Measurements from ENCODE around the gene ANKS3. TPM values are rescaled to one million over a fixed set of nuclear protein-coding genes. Genes with fewer than 3 reads are reported as not detected.

Gene ANKS3
- total and polyA plus RNA-seq, 2 donors (not counting 3 experiments of a cell fraction or from before 2014, with no cell fraction given), result 13.9 to 24.0 TPM

- no peak overlapping the region for H3K4me2 ChIP-seq (ENCODE audit: insufficient read depth, low read length)
- TF ChIP-seq POLR2A (IDR thresholded peaks at IDR 0.05; ENCODE audit: low read depth, low read length), result no peak
- no peak for TF ChIP-seq EZH2 (IDR thresholded peaks at IDR 0.05; ENCODE audit: borderline replicate concordance, low read depth, low read length, severe bottlenecking)
- TF ChIP-seq GATA2 (IDR thresholded peaks at IDR 0.05; ENCODE audit: insufficient read depth, insufficient read length, low read depth, low read length), result no peak
- TF ChIP-seq JUN (IDR thresholded peaks at IDR 0.05; ENCODE audit: borderline replicate concordance, insufficient read depth, insufficient read length, low read depth), result no peak
- no peak for TF ChIP-seq FOS (IDR thresholded peaks at IDR 0.05; ENCODE audit: borderline replicate concordance, insufficient read depth, low read length)
- TF ChIP-seq MYC (IDR thresholded peaks at IDR 0.05; ENCODE audit: low read depth, low read length), result no peak
- no peaks in the 10 kb centered on the region for H3K9me3 ChIP-seq (replicated peaks; ENCODE audit: control insufficient read depth, insufficient read depth, low read length)
- H4K20me1 ChIP-seq (replicated peaks; ENCODE audit: control insufficient read depth, extremely low read depth, insufficient read depth, low read length), result no peaks in the 10 kb centered on the region
- POLR2A ChIA-PET, result no interaction called here
- H3K4me1 ChIP-seq (ENCODE audit: control insufficient read depth, extremely low read depth, insufficient read depth, low read length), result peaks cover under 1% of the 10 kb centered on the region
- H2AFZ ChIP-seq (ENCODE audit: low read depth, low read length), result no peak overlapping the region
- H3K79me2 ChIP-seq (ENCODE audit: control insufficient read depth, insufficient read depth, low read length), result peaks cover 9% of the 10 kb centered on the region
- no peaks in the 10 kb centered on the region for H3K27me3 ChIP-seq (ENCODE audit: control insufficient read depth in 2 of 2, insufficient read depth in 2 of 2, low read length in 2 of 2)
- FAIRE-seq, result no peak
- no peak overlapping the region for H3K4me3 ChIP-seq (replicated peaks in 1 of 3; ENCODE audit: insufficient read depth in 1 of 3, low read depth in 1 of 3, low read length in 3 of 3)
- BruUV-seq (replicated peaks), result no TSS peak
- dilution Hi-C loops (cut with MboI; ENCODE audit: extremely low pct_ligation_motif_present, low sequenced_read_pairs), result no loop called here
- CTCF ChIA-PET, result interaction anchor here (0.9 kb wide), 1 partner anchor 80 kb away, joined by 3 read pairs; no protein-coding TSS in a partner anchor
- no peak overlapping the region for H3K27ac ChIP-seq (ENCODE audit: insufficient read depth, low read depth, low read length)
- no peak overlapping the region for H3K9ac ChIP-seq (replicated peaks; ENCODE audit: extremely low read depth, insufficient read depth, low read length)
- no peak for DNase-seq (ENCODE audit: low read depth, low spot score)
- H3K36me3 ChIP-seq (ENCODE audit: control insufficient read depth in 2 of 2, extremely low read depth in 1 of 2, insufficient read depth in 2 of 2, low read length in 2 of 2), result peaks cover under 1 to 23% of the 10 kb centered on the region in 2 experiments
- H3K9me1 ChIP-seq (replicated peaks; ENCODE audit: control insufficient read depth, extremely low read depth, insufficient read depth, low read length), result no peaks in the 10 kb centered on the region
- intact Hi-C loops (cut with micrococcal nuclease), result no loop called here
These were observed 4.2 kb downstream of the ANKS3 start for GRCh38 chr16:4729876-4730275.

DNA sequence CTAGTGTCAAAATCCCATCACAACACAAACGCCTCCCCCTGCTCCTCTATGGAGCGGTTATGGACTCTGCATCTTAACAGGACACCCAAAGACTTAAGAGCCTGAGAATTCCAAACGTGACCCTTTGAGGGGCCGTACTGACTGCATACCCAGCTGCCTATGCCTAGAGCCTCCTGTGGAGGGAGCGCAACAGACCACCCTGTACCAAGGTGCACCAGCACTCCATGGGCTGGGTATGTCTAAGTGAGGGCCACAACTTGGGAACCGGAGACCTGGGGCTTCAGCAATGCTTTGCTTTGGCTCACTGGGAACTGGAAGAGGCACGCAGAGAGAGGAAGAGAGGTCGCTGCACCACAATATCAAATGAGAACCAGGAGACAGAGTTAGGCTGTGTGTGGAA is 5.4 kb downstream of the ANKS3 start:
- BruUV-seq (replicated peaks), result no TSS peak
- Histone ChIP-seq H3K36me3 (ENCODE audit: control insufficient read depth in 2 of 2, extremely low read depth in 1 of 2, insufficient read depth in 2 of 2, low read length in 2 of 2) (peaks cover 6 to 27% of the 10 kb centered on the region in 2 experiments), H2AFZ (ENCODE audit: low read depth, low read length) (no peak overlapping the region), H3K9me3 (replicated peaks; ENCODE audit: control insufficient read depth, insufficient read depth, low read length) (no peaks in the 10 kb centered on the region), H3K9ac (replicated peaks; ENCODE audit: extremely low read depth, insufficient read depth, low read length) (no peak overlapping the region), H3K79me2 (ENCODE audit: control insufficient read depth, insufficient read depth, low read length) (peaks cover 7% of the 10 kb centered on the region), H3K9me1 (replicated peaks; ENCODE audit: control insufficient read depth, extremely low read depth, insufficient read depth, low read length) (no peaks in the 10 kb centered on the region), H3K4me3 (replicated peaks in 1 of 3; ENCODE audit: insufficient read depth in 1 of 3, low read depth in 1 of 3, low read length in 3 of 3) (no peak overlapping the region), H3K4me2 (ENCODE audit: insufficient read depth, low read length) (no peak overlapping the region), H3K27me3 (ENCODE audit: control insufficient read depth in 2 of 2, insufficient read depth in 2 of 2, low read length in 2 of 2) (no peaks in the 10 kb centered on the region), H4K20me1 (replicated peaks; ENCODE audit: control insufficient read depth, extremely low read depth, insufficient read depth, low read length) (no peaks in the 10 kb centered on the region), H3K27ac (ENCODE audit: insufficient read depth, low read depth, low read length) (no peak overlapping the region), H3K4me1 (ENCODE audit: control insufficient read depth, extremely low read depth, insufficient read depth, low read length) (no peaks in the 10 kb centered on the region)
- POLR2A ChIA-PET, result no interaction called here
- intact Hi-C loops (cut with micrococcal nuclease) (no loop called here), dilution Hi-C loops (cut with MboI; ENCODE audit: extremely low pct_ligation_motif_present, low sequenced_read_pairs) (no loop called here)
- TF ChIP-seq JUN (IDR thresholded peaks at IDR 0.05; ENCODE audit: borderline replicate concordance, insufficient read depth, insufficient read length, low read depth) (no peak), GATA2 (IDR thresholded peaks at IDR 0.05; ENCODE audit: insufficient read depth, insufficient read length, low read depth, low read length) (no peak), MYC (IDR thresholded peaks at IDR 0.05; ENCODE audit: low read depth, low read length) (no peak), EZH2 (IDR thresholded peaks at IDR 0.05; ENCODE audit: borderline replicate concordance, low read depth, low read length, severe bottlenecking) (no peak), POLR2AphosphoS5 (IDR thresholded peaks at IDR 0.05; ENCODE audit: insufficient read depth, low read depth, low read length) (no peak), MAX (IDR thresholded peaks at IDR 0.05; ENCODE audit: insufficient read depth, insufficient read length) (no peak), POLR2A (IDR thresholded peaks at IDR 0.05; ENCODE audit: low read depth, low read length) (no peak), FOS (IDR thresholded peaks at IDR 0.05; ENCODE audit: borderline replicate concordance, insufficient read depth, low read length) (no peak)
- TF ChIP-seq, protein P1, sequence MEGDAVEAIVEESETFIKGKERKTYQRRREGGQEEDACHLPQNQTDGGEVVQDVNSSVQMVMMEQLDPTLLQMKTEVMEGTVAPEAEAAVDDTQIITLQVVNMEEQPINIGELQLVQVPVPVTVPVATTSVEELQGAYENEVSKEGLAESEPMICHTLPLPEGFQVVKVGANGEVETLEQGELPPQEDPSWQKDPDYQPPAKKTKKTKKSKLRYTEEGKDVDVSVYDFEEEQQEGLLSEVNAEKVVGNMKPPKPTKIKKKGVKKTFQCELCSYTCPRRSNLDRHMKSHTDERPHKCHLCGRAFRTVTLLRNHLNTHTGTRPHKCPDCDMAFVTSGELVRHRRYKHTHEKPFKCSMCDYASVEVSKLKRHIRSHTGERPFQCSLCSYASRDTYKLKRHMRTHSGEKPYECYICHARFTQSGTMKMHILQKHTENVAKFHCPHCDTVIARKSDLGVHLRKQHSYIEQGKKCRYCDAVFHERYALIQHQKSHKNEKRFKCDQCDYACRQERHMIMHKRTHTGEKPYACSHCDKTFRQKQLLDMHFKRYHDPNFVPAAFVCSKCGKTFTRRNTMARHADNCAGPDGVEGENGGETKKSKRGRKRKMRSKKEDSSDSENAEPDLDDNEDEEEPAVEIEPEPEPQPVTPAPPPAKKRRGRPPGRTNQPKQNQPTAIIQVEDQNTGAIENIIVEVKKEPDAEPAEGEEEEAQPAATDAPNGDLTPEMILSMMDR (IDR thresholded peaks at IDR 0.05; ENCODE audit: extremely low read depth in 1 of 2, insufficient read depth in 1 of 2, low read depth in 1 of 2, low read length in 2 of 2), result no peak
- DNase-seq (ENCODE audit: low read depth, low spot score) (no peak), FAIRE-seq (no peak)
- CTCF ChIA-PET, result no interaction called here
